ENCODE measurements around the gene MAD1L1. TPM values are rescaled to one million over a fixed set of nuclear protein-coding genes. Genes with fewer than 3 reads are reported as not detected.

MAD1L1 gene
- total RNA-seq, 1 donor from 2014 or later = 16.2 TPM

- Histone ChIP-seq H3K4me3 (no peak overlapping the region), H3K36me3 (peaks cover 31% of the 10 kb centered on the region), H3K9me3 (replicated peaks) (no peaks in the 10 kb centered on the region), H3K27me3 (ENCODE audit: low read depth) (no peaks in the 10 kb centered on the region), H3K4me1 (peaks cover 10% of the 10 kb centered on the region), H3K27ac (replicated peaks) (no peak overlapping the region)
- TF ChIP-seq, protein P1, sequence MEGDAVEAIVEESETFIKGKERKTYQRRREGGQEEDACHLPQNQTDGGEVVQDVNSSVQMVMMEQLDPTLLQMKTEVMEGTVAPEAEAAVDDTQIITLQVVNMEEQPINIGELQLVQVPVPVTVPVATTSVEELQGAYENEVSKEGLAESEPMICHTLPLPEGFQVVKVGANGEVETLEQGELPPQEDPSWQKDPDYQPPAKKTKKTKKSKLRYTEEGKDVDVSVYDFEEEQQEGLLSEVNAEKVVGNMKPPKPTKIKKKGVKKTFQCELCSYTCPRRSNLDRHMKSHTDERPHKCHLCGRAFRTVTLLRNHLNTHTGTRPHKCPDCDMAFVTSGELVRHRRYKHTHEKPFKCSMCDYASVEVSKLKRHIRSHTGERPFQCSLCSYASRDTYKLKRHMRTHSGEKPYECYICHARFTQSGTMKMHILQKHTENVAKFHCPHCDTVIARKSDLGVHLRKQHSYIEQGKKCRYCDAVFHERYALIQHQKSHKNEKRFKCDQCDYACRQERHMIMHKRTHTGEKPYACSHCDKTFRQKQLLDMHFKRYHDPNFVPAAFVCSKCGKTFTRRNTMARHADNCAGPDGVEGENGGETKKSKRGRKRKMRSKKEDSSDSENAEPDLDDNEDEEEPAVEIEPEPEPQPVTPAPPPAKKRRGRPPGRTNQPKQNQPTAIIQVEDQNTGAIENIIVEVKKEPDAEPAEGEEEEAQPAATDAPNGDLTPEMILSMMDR (IDR thresholded peaks at IDR 0.05; ENCODE audit: borderline replicate concordance) = no peak
- intact Hi-C loops (cut with micrococcal nuclease) = no loop called here
- DNase-seq = no peak
Measured at GRCh38 chr7:2144926-2145325, 87.8 kb downstream of the MAD1L1 start.

DNA sequence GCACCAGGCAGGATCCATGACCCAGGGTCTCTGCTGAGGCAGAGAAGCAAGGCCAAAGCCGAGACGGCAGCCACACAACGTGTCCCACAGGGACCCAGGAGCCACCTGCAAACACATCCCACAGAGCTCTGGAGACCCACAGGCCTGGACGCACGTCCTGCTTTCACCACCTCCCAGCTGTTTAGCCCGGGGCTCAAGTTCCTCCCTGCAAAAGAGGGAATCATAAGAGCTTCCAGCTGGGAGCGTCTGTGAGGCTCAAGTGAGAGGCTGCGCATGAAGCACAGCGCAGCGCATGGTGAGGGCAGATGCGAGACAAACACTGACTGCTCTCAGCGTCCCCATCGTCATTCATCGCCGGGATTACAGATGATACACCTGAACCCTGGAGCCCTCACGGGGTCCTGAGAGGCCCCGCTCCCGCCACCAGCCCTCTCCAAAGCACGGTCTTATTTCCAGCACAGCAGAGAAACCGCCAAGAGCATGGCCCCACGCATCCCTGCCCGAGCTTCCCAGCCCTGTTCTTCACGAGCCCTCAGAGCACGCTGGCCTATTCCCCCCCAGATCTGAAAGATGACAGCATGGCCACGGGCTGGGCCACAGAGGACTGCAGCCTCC, 88.7 kb downstream of the MAD1L1 start:
- Histone ChIP-seq H3K4me3 (no peak overlapping the region), H3K36me3 (peaks cover 31% of the 10 kb centered on the region), H3K4me1 (peaks cover 10% of the 10 kb centered on the region), H3K9me3 (replicated peaks) (no peaks in the 10 kb centered on the region), H3K27me3 (ENCODE audit: low read depth) (no peaks in the 10 kb centered on the region), H3K27ac (replicated peaks) (no peak overlapping the region)
- intact Hi-C loops (cut with micrococcal nuclease) = no loop called here
- DNase-seq = no peak
- TF ChIP-seq, protein P1 (IDR thresholded peaks at IDR 0.05; ENCODE audit: borderline replicate concordance) = no peak

DNA sequence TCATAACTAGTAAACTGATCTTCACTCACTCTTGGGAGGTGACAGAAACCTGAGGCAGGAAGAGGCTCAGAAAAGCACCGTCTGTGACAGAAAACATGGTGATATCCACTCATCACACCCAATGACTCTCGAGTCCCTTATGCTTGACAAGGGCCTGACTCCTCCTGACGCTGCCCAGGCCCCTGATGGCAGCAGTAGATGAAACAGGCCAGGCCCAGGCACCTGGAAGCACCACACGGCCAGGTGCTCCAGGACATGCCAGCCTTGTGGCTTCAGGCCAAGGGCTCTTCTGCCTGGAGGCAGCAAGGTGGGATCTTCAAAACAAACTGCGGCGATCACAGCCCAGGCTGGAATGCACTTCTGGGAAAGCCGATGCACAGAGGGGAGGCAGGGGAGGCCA, 89.3 kb downstream of the MAD1L1 start:
- Histone ChIP-seq H3K27me3 (ENCODE audit: low read depth) (no peaks in the 10 kb centered on the region), H3K36me3 (peaks cover 27% of the 10 kb centered on the region), H3K4me3 (no peak overlapping the region), H3K27ac (replicated peaks) (no peak overlapping the region), H3K9me3 (replicated peaks) (no peaks in the 10 kb centered on the region), H3K4me1 (peaks cover 14% of the 10 kb centered on the region)
- intact Hi-C loops (cut with micrococcal nuclease) = no loop called here
- TF ChIP-seq, protein P1 (IDR thresholded peaks at IDR 0.05; ENCODE audit: borderline replicate concordance) = no peak
- no peak for DNase-seq

GRCh38 chr7:2142386-2142785, 90.4 kb downstream of the MAD1L1 start:
- H3K4me3 ChIP-seq = no peak overlapping the region
- H3K27me3 ChIP-seq (ENCODE audit: low read depth) = no peaks in the 10 kb centered on the region
- intact Hi-C loops (cut with micrococcal nuclease) = no loop called here
- peak; percentile 68 for DNase-seq
- peaks cover 15% of the 10 kb centered on the region for H3K4me1 ChIP-seq
- peaks cover 26% of the 10 kb centered on the region for H3K36me3 ChIP-seq
- TF ChIP-seq, protein P1 (IDR thresholded peaks at IDR 0.05; ENCODE audit: borderline replicate concordance) = peak; percentile 45
- no peak overlapping the region for H3K27ac ChIP-seq (replicated peaks)
- H3K9me3 ChIP-seq (replicated peaks) = no peaks in the 10 kb centered on the region

DNA sequence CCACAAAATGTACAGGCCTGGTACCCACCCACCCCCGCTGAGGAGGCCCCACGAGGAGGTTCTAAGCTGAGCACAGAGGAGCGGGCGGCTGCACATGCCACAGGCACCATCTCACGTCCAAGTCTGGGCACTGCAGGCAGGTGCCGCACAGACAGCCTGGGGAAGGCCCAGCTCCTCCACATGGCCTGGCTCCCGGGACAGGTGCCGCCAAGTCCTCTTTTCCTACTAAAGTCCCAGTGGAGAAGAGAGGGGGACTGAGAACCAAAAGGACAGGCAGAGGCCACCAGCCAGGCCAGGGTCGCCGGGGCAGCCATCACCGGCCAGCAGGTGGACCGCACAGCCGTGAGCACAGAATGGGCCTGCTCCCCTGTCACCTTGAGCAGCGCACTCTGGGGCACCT, 91.1 kb downstream of the MAD1L1 start:
- Histone ChIP-seq H3K4me1 (peaks cover 15% of the 10 kb centered on the region), H3K9me3 (replicated peaks) (no peaks in the 10 kb centered on the region), H3K27me3 (ENCODE audit: low read depth) (no peaks in the 10 kb centered on the region), H3K27ac (replicated peaks) (no peak overlapping the region), H3K4me3 (no peak overlapping the region), H3K36me3 (peaks cover 22% of the 10 kb centered on the region)
- intact Hi-C loops (cut with micrococcal nuclease) = no loop called here
- TF ChIP-seq, protein P1 (IDR thresholded peaks at IDR 0.05; ENCODE audit: borderline replicate concordance) = no peak
- DNase-seq = no peak

Measured in left ventricle myocardium inferior (tissue), 1 donor.